GM21381 (cell line): ENCODE data around the gene TSLP.

Experiments used
- ATAC-seq: cut with Tn5 transposase; IDR thresholded peaks from one replicate; pipeline ENCODE4 v1.9.1; 2021; ENCODE audit warnings: mild to moderate bottlenecking, moderate library complexity; ENCODE audit not compliant: unreplicated experiment

The TSLP gene

DNA sequence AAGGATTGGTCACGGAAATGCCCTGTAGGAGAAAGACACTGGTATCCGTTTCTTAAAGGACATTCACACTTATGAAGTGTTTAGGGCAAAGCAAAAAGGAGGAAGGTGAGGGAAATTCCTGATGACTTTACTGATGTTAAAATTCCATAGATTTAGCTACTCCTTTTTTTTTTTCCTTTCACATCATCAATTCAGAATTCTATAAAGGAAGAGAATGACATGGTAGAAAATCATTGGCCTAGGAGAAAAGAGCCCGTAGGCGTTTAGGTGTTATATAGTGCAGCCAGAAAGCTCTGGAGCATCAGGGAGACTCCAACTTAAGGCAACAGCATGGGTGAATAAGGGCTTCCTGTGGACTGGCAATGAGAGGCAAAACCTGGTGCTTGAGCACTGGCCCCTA lies at the start of gene TSLP:
TSLP (plus strand) TSS at position 301 of the 400 bp plus-strand sequence. CDS start 178 bp downstream, outside the sequence.
- ATAC-seq, result no peak

DNA sequence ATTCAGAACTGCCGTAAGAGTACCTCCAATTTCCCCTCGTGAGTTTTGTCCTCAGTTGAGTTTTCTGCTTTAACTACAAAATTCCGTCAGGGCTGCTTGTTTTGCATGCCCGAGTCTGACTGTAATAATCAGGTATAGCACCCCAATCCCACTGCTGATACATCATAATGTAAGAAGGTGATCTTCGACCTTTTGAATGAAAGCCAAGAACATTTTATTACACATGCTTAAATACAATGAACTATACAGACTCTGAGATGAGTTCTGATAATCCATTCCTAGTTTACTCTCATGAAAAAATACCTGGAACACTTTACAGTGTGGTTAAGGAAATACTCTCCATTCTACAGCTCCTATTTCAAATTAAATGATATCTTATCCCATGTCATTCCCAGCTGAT lies 49.2 kb upstream of the TSLP start:
- no peak for ATAC-seq

GRCh38 chr5:111028865-111029264 lies 42.6 kb upstream of the TSLP start:
- no peak for ATAC-seq

DNA sequence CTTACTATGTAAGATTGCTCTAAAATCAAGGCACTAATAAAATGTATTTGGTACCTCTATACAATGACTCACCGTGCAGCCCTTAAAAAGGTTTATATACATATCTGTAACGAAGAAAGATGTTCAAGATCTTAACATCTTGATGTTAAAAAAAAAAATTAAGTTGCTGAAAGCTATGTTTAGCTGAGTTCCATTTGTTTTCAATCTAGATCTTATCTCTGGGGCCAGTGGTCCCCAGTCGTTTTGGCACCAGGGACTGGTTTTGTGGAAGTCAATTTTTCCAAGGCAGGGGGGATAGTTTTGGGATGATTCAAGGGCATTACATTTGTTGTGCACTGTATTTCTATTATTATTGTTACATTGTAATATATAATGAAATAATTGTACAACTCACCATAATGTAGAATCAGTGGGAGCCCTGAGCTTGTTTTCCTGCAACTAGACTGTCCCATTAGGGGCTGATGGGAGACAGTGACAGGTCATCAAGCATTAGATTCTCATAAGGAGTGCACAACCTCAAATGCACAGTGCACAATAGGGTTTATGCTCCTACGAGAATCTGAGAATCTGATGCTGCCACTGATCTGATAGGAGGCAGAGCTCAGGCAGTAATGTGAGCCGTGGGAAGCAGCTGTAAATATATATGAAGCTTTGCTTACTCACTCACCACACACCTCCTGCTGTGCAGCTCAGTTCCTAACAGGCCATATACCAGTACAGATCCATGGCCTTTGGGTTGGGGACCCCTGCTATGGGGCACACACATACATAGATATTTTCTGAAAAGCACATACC lies 27.6 kb upstream of the TSLP start:
- no peak for ATAC-seq

DNA sequence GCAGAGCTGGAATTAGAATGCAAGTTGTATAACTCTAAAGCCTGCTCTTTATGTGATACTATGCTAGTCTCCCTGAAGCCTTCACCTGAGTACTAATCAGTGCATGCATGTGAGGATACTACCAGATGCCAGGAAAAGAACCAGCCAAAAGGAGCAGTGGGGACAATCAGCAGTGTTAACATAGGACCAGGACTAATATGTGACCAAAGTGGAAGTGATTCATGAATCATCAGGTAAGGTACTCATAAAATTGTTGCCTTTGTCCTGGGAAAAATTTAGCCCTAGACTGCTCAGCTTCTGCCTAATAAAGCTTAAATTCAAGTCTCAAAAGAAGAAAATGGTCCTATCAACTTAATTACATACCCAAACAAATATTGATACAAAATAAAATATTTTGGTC lies 13.4 kb upstream of the TSLP start:
- no peak for ATAC-seq

DNA sequence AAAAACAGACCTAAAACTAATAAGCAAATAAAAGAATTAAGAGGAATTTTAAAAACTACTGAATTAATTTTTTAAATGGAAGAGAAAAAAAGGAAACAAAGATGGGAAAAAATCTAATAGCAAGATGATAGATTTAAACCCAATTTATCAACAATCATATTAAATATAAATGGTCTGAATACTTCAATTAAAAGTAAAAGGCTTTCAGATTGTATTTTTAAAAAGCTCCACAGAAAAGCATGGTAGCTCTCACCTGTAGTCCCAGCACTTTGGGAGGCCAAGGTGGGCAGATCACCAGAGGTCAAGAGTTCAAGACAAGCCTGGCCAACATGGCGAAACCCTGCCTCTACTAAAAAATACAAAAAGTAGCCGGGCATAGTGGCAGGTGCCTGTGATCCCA lies 11.3 kb upstream of the TSLP start:
- ATAC-seq, result no peak

DNA sequence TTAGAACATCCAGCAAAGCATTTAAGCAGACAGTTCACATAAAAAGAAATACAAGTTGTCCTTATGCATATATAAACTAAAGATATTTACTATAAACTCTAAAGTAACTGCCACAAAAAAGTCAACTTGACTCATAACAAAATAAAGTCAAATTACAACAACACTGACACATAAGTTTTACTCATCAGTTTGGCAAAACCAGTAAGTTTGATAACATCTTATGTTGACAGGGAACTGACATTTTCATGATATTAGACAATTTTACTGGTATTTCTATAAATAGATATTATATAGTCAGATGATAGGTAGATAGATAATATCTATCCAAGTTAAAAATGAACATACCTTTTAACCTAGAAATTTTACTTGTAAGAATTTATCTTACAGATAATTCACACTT lies 9.9 kb upstream of the TSLP start:
- no peak for ATAC-seq

DNA sequence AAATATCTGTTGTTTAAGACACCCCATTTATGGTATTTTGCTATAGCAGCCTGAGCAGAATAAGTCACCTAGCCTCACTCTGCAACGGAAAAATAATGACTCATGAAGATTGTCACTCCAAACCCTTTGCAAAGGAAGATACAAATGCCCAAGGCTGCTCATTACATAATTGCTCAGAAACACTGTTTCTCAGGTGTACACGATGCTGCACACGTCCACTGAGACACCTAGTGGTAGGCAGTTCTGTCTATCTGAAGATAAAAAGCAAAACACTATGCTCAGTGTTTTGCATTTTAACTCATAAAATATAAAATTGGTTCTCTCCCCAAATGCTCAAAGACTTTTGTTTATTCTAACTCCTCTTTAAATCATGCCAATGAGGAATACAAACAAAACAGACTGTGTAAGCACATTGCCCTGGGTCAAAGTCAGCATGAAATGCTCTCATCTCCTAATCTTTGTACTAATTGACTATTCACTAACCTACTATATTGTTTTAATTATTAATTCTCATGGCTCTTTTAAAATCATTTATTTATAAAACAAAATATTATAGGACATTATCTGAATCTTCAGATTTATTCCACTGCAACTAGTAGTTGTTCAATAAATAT lies 7.7 kb upstream of the TSLP start:
- peak; percentile 63 for ATAC-seq

DNA sequence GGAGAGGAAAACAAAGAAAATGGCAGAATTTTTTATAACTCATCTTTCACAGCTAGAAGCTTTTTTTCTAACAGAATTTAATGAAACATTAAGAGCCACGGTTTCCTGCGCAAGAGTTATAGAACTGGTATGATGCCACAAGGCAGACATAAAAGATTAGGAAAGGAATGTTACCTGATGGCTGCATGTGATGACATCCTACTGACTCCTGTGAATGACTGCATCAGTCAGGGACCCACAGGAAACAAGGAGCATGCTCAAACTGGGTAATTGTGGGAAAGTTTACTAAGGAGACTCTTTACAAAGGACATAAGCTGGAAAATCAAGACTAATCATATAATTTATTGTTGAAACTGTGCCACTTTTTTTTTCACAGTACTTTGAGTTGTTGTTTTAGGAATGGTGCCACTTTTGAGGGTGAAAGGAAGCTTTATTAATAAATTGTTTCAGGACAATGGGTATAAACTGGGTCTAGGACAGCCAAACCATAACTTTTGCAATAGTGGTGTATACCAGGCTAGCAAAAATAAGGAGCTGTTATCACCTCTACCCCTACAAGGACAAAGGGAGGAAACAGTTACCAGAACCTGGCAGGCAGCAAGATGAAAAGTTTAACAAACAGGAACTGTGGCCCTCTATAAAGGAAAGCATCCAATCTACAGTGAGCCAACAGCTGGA lies 5.1 kb upstream of the TSLP start:
- ATAC-seq, result no peak

DNA sequence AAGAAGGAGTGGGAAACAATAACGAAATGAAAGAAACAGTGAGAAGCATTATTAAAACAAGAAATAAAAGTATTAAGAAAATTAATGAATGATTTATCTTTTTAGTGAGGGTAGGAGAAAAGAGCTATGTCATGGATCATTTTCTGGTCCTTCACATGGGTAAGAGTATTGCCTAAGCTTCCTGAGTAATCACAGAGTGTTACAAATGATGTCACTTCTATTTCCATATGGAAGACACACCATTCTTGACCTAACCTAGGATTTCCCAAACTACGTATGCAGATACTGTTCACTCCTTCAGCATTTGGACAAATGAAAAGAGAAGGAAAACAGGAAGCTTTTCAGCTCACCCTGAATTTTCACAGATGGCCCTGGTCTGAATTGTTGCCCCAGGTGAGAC lies 3.3 kb upstream of the TSLP start:
- ATAC-seq, result no peak

- no peak for ATAC-seq
These were observed 1.7 kb upstream of the TSLP start for GRCh38 chr5:111069839-111070238.

DNA sequence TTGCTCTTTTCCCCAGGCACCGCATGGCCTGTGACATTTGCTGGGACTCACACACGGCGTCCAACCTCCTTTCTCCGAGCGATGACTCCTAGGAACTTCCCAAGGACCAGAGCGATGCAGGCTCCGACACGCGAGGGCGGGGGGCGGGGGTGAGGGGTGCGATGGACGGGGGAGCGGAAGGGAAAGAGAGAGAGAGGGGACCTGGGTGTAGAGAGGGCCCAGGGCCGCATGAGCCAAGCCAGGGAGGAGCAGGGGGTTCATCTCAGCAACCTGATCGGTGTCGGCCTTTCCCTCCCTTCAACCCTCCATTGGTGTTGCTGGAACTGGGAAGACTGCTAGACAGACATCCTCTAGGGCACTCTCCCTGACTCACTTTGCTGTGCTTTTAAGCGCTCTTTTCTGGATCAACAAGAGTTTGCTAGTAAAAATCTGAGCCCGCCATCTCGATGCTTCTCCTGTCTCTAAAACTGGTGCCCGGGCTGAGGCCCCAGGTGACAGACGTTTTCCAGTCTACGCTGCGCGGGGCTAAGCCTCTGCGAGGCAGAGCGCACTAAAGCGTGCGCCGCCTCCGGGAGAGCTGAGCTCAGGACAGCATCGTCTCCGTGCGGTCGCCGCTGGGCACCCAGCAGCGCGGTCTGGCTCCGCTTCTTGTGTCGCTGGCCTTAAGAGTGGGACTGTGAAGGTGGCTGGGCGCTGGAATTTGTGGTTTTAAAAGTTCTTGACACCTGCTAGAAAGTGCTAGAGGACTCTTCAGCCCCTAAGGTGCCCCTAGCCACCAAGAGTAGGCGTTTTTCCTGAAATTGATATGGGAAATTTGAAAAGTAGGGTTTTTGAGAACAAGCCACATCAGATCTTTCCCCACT lies 1.0 kb upstream of the TSLP start:
- ATAC-seq, result no peak

- peak; percentile 79 for ATAC-seq
These were observed 1.6 kb downstream of the TSLP start for GRCh38 chr5:111072949-111073682.

DNA sequence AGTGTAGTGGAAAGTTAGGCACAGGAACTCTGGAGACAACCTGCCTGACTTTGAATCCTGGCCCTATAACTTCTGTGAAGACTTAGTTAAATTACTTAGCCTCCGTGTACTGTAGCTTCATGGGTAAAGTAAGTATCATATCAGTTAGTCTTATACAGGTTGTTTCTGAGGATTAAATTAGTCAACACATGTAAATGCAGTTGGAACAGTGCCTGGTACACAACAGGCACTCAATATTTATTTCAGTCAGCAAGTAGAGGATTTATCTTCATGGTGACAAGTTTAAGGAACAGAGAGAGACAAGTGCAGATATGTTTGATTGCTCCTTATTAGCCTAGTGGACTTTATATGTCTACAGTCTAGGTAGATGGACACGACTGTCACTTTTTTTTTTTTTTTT lies 2.7 kb downstream of the TSLP start:
- no peak for ATAC-seq

- ATAC-seq, result no peak
These were observed 4.0 kb downstream of the TSLP start for GRCh38 chr5:111075520-111075919.

GRCh38 chr5:111076091-111076490 lies 4.6 kb downstream of the TSLP start:
- no peak for ATAC-seq

DNA sequence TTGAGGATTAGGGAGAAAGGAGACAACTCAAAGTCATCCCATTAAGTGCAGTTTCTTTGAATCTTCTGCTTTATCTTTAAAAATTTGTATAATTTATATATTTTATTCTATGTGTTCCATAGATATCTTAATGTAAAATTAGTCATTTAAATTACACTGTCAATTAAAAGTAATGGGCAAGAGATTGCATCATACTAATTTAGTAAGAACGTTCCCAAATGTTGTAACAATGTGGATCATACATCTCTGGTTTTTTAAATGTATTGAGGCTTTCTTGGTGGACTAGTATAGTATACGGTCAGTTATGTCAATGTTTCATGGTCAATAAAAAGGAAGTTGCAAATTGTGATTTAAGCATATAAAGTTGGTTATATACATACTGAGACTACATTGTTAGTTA lies 6.2 kb downstream of the TSLP start:
- ATAC-seq, result no peak

DNA sequence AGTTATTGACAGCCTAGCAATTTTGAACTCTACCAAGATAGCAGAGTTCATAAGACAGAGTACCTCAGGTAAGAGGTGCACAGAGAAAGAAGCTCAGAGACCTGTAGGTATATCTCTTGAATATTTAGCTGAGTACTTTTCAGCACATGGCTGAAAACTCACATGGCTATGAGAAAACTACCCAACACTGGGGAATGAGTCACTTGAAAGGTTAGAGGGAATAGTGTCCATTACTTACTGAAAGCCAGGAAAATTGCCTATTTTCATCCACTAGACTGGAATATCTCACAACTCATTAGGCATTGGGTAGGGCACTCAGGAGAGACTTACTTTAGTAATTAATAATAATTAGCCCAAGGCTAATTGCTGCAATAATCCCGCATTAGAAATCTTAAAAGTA lies 8.3 kb downstream of the TSLP start:
- ATAC-seq, result no peak

DNA sequence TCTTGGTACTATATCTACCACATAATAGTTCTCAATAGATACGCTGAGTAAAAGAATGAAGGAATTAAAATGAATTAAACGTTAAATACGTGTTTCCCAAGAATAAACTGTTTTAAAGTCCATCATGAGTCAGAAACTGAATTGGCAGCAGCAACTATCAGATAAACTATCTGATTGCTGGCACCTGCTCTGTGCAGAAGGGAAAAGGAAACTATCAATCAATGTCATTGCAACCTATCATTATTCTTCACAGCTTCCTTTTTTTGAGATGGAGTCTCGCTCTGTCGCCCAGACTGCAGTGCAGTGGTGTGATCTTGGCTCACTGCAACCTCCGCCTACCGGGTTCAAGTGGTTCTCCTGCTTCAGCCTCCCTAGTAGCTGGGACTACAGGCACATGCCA lies 11.8 kb downstream of the TSLP start:
- no peak for ATAC-seq

GRCh38 chr5:111092062-111092853 lies 20.7 kb downstream of the TSLP start, which contains the start of gene WDR36:
TSS of gene WDR36 (plus strand) at chr5:111092348. CDS start at chr5:111092457, 109 bp downstream.
- ATAC-seq, result peak; percentile 92
